Tibial artery (tissue), 4 donors: ENCODE results near the gene SIRT6.

Experiments
- DNase-seq, 2 donors: peaks; one replicate each; pipeline ENCODE4 v3.0.0-alpha.2; 2019
- H3K27ac ChIP-seq, 2 donors: fragments of 200-600 bp; sonication (generic) in 1 of 2; 1 replicate in 1 of 2; 2 replicates in 1 of 2; pipeline ENCODE4 v1.5.1; 2018 to 2019; ENCODE audit warnings: mild to moderate bottlenecking in 1 of 2
- H3K27me3 ChIP-seq, 2 donors: fragments of 200-600 bp; sonication (generic) in 1 of 2; one replicate each; pipeline versions ENCODE4 v1.5.1 to v1.6.0; 2016 to 2019
- H3K36me3 ChIP-seq, 3 donors: fragments of 200-600 bp; sonication (generic) in 2 of 3; one replicate each; pipeline ENCODE4 v1.5.1; 2016 to 2019; ENCODE audit warnings: mild to moderate bottlenecking in 2 of 3
- H3K4me1 ChIP-seq, 4 donors: fragments of 200-600 bp; sonication (generic) in 2 of 4; 1 replicate in 3 of 4; 2 replicates in 1 of 4; pipeline ENCODE4 v1.5.1; 2016 to 2019
- H3K4me3 ChIP-seq, 2 donors: fragments of 200-600 bp; sonication (generic) in 1 of 2; 1 replicate in 1 of 2; 2 replicates in 1 of 2; pipeline ENCODE4 v1.5.1; 2018 to 2019; ENCODE audit warnings: mild to moderate bottlenecking in 2 of 2
- H3K9me3 ChIP-seq, 3 donors: fragments of 200-600 bp; sonication (generic) in 1 of 3; one replicate each; pipeline ENCODE4 v1.5.1; 2016 to 2019
- intact Hi-C: fragments of 100-400 bp; cut with DNase I; formaldehyde crosslinking; loops from one replicate; pipeline ENCODE4 v1.15.0; 2023; ENCODE audit warnings: low total_unique reads
- TF ChIP-seq, protein P1 (sequence below), 2 experiments: fragments of 200-600 bp in 1 of 2; fragments of 450-650 bp in 1 of 2; IDR thresholded peaks; one replicate each; pipeline ENCODE4 v1.5.1; 2017 to 2019; ENCODE audit warnings: antibody characterized with exemption in 2 of 2, mild to moderate bottlenecking in 1 of 2, moderate library complexity in 1 of 2

Gene SIRT6

DNA sequence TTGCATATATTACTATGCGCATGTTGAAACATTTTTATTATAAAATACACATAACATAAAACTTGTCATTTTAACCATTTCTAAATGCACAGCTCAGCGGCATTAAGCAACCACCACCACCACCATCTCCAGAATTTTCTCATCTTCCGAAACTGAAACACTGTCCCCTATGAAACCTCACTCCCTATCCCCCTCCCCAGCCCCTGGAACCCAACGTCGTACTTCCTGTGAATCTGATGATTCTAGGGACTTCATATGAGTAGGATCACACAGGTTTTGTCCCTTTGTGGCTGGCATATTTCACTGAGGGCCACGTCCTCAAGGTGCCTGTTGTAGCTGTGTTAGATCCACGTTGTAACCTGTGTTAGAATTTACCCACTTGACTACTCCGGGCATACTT lies 57.7 kb downstream of the SIRT6 start:
- TF ChIP-seq, protein P1, sequence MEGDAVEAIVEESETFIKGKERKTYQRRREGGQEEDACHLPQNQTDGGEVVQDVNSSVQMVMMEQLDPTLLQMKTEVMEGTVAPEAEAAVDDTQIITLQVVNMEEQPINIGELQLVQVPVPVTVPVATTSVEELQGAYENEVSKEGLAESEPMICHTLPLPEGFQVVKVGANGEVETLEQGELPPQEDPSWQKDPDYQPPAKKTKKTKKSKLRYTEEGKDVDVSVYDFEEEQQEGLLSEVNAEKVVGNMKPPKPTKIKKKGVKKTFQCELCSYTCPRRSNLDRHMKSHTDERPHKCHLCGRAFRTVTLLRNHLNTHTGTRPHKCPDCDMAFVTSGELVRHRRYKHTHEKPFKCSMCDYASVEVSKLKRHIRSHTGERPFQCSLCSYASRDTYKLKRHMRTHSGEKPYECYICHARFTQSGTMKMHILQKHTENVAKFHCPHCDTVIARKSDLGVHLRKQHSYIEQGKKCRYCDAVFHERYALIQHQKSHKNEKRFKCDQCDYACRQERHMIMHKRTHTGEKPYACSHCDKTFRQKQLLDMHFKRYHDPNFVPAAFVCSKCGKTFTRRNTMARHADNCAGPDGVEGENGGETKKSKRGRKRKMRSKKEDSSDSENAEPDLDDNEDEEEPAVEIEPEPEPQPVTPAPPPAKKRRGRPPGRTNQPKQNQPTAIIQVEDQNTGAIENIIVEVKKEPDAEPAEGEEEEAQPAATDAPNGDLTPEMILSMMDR (IDR thresholded peaks at IDR 0.05) = no peak
- Histone ChIP-seq H3K9me3 (no peaks in the 10 kb centered on the region), H3K4me1 (peaks cover 0 to 39% (median 31%) of the 10 kb centered on the region in 4 donors), H3K4me3 (peak overlapping the region; percentile 94 to 99), H3K27ac (peak overlapping the region in 1 of 2 donors; percentile 61), H3K36me3 (peaks cover 0 to 6% (median 0%) of the 10 kb centered on the region in 3 donors), H3K27me3 (no peaks in the 10 kb centered on the region)
- intact Hi-C loops = loop anchor here (10.0 kb wide), 1 partner anchor 140 kb away; the partner anchor contains the start of gene EEF2
- no peak for DNase-seq
